Measurements from ENCODE around the gene GGT6.
"Not testable (repeated sequence)": the region's sequence is repeated elsewhere in the genome, so short reads cannot be mapped to it uniquely, and the experiment has no call there.

Gene GGT6

DNA sequence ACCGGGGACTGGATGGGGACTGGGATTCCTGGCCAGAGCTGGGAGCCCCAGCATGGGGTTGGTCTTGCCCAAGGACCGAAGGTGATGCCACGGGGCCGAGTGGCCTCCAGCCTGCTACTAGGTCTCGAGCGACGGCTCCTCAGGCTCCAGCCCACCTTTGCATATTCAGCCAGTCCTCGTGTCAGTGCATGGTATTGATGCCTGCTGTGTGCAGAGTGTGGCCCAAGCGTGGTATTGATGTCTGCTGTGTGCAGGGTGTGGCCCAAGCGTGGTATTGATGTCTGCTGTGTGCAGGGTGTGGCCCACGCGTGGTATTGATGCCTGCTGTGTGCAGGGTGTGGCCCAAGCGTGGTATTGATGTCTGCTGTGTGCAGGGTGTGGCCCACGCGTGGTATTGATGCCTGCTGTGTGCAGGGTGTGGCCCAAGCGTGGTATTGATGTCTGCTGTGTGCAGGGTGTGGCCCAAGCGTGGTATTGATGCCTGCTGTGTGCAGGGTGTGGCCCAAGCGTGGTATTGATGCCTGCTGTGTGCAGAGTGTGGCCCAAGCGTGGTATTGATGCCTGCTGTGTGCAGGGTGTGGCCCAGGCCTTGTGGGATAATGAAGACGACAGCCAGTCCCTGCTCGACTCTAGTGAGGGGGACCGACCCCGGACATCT, 35.4 kb upstream of the GGT6 start:
- not testable (repeated sequence) for DNase-seq (ENCODE audit: low read depth in 1 of 2, low spot score in 1 of 2); H3K27me3 ChIP-seq (ENCODE audit: insufficient read depth, poor library complexity, severe bottlenecking); H3K4me3 ChIP-seq (replicated peaks; ENCODE audit: insufficient read depth, low read length); H3K27ac ChIP-seq (replicated peaks)

DNA sequence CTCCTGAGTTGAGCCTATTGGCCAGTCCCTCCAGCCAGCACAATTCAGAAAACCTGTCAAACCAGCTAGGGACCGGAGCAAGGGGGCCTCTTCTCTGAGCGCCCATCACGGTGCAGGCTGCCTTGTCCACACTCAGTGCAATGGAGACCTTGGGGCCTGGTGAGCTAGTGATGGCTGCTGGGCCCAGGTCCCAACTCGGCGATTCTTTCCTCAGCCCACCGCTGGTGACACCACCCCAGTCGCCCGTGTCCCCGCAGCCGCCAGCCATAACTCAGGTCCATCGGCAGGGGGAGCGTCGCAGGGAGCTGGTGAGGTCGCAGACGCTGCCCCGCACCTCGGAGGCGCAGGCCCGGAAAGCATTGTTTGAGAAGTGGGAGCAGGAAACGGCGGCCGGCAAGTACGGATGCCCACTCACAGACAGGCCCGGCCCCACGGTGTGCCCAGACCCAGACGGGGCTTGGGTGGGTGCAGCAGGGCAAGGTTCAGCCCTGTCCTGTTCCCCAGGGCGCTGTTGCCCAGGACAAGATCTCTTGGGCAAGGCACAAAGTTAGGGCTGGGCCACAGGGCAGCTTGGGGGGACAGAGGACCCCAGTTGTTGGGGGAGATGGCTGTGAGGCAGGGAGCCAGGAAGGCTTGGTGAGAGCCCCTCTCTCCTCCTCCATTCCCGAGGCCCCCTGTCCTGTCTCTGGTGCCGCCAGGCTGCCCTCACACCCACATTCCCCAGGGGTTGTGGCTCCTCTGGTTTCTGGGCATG, 34.7 kb upstream of the GGT6 start:
- peak in 1 of 2 experiments; percentile 11 for DNase-seq (ENCODE audit: low read depth in 1 of 2, low spot score in 1 of 2)
- Histone ChIP-seq H3K27ac (replicated peaks) (no peak overlapping the region), H3K27me3 (ENCODE audit: insufficient read depth, poor library complexity, severe bottlenecking) (no peaks in the 10 kb centered on the region), H3K4me3 (replicated peaks; ENCODE audit: insufficient read depth, low read length) (no peak overlapping the region)
- TF ChIP-seq, protein P1, sequence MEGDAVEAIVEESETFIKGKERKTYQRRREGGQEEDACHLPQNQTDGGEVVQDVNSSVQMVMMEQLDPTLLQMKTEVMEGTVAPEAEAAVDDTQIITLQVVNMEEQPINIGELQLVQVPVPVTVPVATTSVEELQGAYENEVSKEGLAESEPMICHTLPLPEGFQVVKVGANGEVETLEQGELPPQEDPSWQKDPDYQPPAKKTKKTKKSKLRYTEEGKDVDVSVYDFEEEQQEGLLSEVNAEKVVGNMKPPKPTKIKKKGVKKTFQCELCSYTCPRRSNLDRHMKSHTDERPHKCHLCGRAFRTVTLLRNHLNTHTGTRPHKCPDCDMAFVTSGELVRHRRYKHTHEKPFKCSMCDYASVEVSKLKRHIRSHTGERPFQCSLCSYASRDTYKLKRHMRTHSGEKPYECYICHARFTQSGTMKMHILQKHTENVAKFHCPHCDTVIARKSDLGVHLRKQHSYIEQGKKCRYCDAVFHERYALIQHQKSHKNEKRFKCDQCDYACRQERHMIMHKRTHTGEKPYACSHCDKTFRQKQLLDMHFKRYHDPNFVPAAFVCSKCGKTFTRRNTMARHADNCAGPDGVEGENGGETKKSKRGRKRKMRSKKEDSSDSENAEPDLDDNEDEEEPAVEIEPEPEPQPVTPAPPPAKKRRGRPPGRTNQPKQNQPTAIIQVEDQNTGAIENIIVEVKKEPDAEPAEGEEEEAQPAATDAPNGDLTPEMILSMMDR (IDR thresholded peaks at IDR 0.05; ENCODE audit: insufficient read depth, low read length) = no peak
- TF ChIP-seq GABPA (IDR thresholded peaks at IDR 0.05; ENCODE audit: low read depth) (no peak), SPI1 (IDR thresholded peaks at IDR 0.05; ENCODE audit: borderline replicate concordance, low read depth) (no peak), POLR2AphosphoS5 (IDR thresholded peaks at IDR 0.05; ENCODE audit: low read depth) (no peak)
- TF ChIP-seq, protein P2, sequence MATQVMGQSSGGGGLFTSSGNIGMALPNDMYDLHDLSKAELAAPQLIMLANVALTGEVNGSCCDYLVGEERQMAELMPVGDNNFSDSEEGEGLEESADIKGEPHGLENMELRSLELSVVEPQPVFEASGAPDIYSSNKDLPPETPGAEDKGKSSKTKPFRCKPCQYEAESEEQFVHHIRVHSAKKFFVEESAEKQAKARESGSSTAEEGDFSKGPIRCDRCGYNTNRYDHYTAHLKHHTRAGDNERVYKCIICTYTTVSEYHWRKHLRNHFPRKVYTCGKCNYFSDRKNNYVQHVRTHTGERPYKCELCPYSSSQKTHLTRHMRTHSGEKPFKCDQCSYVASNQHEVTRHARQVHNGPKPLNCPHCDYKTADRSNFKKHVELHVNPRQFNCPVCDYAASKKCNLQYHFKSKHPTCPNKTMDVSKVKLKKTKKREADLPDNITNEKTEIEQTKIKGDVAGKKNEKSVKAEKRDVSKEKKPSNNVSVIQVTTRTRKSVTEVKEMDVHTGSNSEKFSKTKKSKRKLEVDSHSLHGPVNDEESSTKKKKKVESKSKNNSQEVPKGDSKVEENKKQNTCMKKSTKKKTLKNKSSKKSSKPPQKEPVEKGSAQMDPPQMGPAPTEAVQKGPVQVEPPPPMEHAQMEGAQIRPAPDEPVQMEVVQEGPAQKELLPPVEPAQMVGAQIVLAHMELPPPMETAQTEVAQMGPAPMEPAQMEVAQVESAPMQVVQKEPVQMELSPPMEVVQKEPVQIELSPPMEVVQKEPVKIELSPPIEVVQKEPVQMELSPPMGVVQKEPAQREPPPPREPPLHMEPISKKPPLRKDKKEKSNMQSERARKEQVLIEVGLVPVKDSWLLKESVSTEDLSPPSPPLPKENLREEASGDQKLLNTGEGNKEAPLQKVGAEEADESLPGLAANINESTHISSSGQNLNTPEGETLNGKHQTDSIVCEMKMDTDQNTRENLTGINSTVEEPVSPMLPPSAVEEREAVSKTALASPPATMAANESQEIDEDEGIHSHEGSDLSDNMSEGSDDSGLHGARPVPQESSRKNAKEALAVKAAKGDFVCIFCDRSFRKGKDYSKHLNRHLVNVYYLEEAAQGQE (IDR thresholded peaks at IDR 0.05; ENCODE audit: insufficient replicate concordance, low read depth) = no peak

DNA sequence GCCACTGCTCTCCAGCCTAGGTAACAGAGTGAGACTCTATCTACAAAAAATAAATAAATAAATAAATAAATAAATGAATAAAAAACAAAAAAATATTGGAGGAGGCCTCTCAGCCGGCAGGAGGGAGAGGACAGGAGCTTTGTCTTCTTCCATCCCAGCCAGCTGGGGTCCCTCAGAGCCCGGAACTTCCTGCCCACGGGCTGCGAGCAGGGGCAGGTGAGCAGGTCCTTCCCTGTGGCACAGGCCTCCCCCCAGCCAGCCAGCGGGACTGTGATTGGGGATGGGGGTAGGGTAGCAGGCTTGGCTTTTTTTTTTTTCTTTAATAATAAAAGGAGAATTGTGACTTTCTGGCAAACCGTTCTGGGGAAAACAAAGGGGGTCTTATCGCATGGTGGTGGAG, 34.0 kb upstream of the GGT6 start:
- no peak overlapping the region for H3K27ac ChIP-seq (replicated peaks)
- no peaks in the 10 kb centered on the region for H3K27me3 ChIP-seq (ENCODE audit: insufficient read depth, poor library complexity, severe bottlenecking)
- DNase-seq (ENCODE audit: low read depth in 1 of 2, low spot score in 1 of 2) = no peak
- TF ChIP-seq GABPA (IDR thresholded peaks at IDR 0.05; ENCODE audit: low read depth) = no peak
- TF ChIP-seq SPI1 (IDR thresholded peaks at IDR 0.05; ENCODE audit: borderline replicate concordance, low read depth) = no peak
- TF ChIP-seq POLR2AphosphoS5 (IDR thresholded peaks at IDR 0.05; ENCODE audit: low read depth) = no peak
- no peak overlapping the region for H3K4me3 ChIP-seq (replicated peaks; ENCODE audit: insufficient read depth, low read length)

DNA sequence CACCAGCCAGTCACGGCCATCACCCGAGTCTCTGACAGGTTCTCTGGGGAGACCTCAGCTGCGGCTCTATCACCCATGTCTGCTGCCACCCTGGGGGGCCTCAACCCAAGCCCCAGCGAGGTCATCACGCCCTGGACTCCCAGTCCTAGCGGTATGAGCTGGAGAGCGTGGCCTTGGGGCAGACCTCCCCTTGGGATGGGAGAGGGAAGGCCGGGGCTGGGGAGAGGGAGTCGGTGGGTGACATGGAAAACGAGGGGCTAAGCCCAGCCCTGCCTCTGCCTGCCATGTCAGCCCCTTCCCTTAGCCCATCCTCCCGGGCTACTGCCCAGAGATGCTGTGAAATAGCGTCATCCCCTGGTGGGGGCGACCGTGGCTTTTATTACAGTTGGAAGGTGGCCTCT, 32.6 kb upstream of the GGT6 start:
- no peak for DNase-seq (ENCODE audit: low read depth in 1 of 2, low spot score in 1 of 2)
- no peak overlapping the region for H3K4me3 ChIP-seq (replicated peaks; ENCODE audit: insufficient read depth, low read length)
- H3K27ac ChIP-seq (replicated peaks) = no peak overlapping the region
- TF ChIP-seq, protein P1 (IDR thresholded peaks at IDR 0.05; ENCODE audit: insufficient read depth, low read length) = no peak
- TF ChIP-seq, protein P2 (IDR thresholded peaks at IDR 0.05; ENCODE audit: insufficient replicate concordance, low read depth) = no peak
- no peak for TF ChIP-seq SPI1 (IDR thresholded peaks at IDR 0.05; ENCODE audit: borderline replicate concordance, low read depth)
- no peak for TF ChIP-seq POLR2AphosphoS5 (IDR thresholded peaks at IDR 0.05; ENCODE audit: low read depth)
- no peak for TF ChIP-seq GABPA (IDR thresholded peaks at IDR 0.05; ENCODE audit: low read depth)
- H3K27me3 ChIP-seq (ENCODE audit: insufficient read depth, poor library complexity, severe bottlenecking) = no peaks in the 10 kb centered on the region

Data from HL-60 (cell line).